Calu3 (cell line): ENCODE results near the gene CCZ1. TPM values are rescaled to one million over a fixed set of nuclear protein-coding genes. Genes with fewer than 3 reads are reported as not detected.
"Not testable (repeated sequence)": the region's sequence is repeated elsewhere in the genome, so short reads cannot be mapped to it uniquely, and the experiment has no call there.

Source experiments
- BruUV-seq: library from RNA; stranded (reverse); fragments of 400-500 nt; replicated peaks from 2 replicates; lab custom pipeline; 2021; lab: Mats Ljungman, UMichigan
- CTCF ChIA-PET: fragments of 300-600 bp; sonication (Branson Sonifier 250); formaldehyde crosslinking; loops from one replicate; lab custom pipeline; 2022; ENCODE audit warnings: antibody characterized with exemption; lab: Charles Lee
- DNase-seq: peaks from one replicate; pipeline ENCODE4 v3.0.0; 2022
- H3K27ac Mint-ChIP-seq: one replicate; pipeline ENCODE4 v1.8.0; 2022; ENCODE audit warnings: mixed read lengths; ENCODE audit not compliant: unreplicated experiment
- H3K27me3 Mint-ChIP-seq: one replicate; pipeline ENCODE4 v1.8.0; 2022; ENCODE audit warnings: mixed read lengths; ENCODE audit not compliant: unreplicated experiment
- H3K36me3 Mint-ChIP-seq: one replicate; pipeline ENCODE4 v1.8.0; 2022; ENCODE audit warnings: mild to moderate bottlenecking, moderate library complexity, mixed read lengths; ENCODE audit not compliant: insufficient read depth, unreplicated experiment
- H3K4me1 Mint-ChIP-seq: one replicate; pipeline ENCODE4 v1.8.0; 2022; ENCODE audit warnings: mild to moderate bottlenecking, low read depth, mixed read lengths; ENCODE audit not compliant: unreplicated experiment
- H3K4me3 Mint-ChIP-seq: one replicate; pipeline ENCODE4 v1.8.0; 2022; ENCODE audit warnings: mild to moderate bottlenecking, low read depth, moderate library complexity, mixed read lengths; ENCODE audit not compliant: unreplicated experiment
- H3K9me3 Mint-ChIP-seq: one replicate; pipeline ENCODE4 v1.8.0; 2022; ENCODE audit warnings: low read depth, mixed read lengths; ENCODE audit not compliant: unreplicated experiment
- intact Hi-C: fragments of 100-400 bp; cut with micrococcal nuclease; formaldehyde crosslinking; loops from one replicate; pipeline ENCODE4 v1.10.0; 2022; ENCODE audit not compliant: unreplicated experiment
- total RNA-seq: library from RNA; stranded (reverse); gene quantifications from 2 replicates; pipeline ENCODE4 v1.2.3, GENCODE V29; 2022

The CCZ1 gene
- total RNA-seq, 1 experiment from 2014 or later = 144 TPM

- H3K27ac Mint-ChIP-seq, H3K9me3 Mint-ChIP-seq, intact Hi-C loops, DNase-seq, H3K4me3 Mint-ChIP-seq, H3K4me1 Mint-ChIP-seq, BruUV-seq, H3K27me3 Mint-ChIP-seq: not testable (repeated sequence)
- CTCF ChIA-PET = interaction anchor here (0.6 kb wide), 1 partner anchor 919 kb away, joined by 6 read pairs; no protein-coding TSS in a partner anchor
- peaks cover 39% of the 10 kb centered on the region for H3K36me3 Mint-ChIP-seq
These were observed 4.5 kb downstream of the CCZ1 start for GRCh38 chr7:5903002-5903401.

- H3K4me3 Mint-ChIP-seq, H3K9me3 Mint-ChIP-seq, H3K27ac Mint-ChIP-seq, CTCF ChIA-PET, intact Hi-C loops, H3K27me3 Mint-ChIP-seq, H3K4me1 Mint-ChIP-seq, BruUV-seq, DNase-seq: not testable (repeated sequence)
- H3K36me3 Mint-ChIP-seq = peaks cover 35% of the 10 kb centered on the region
These were observed 6.2 kb downstream of the CCZ1 start for GRCh38 chr7:5904726-5905125.

- H3K4me3 Mint-ChIP-seq, H3K27ac Mint-ChIP-seq, intact Hi-C loops, H3K27me3 Mint-ChIP-seq, H3K4me1 Mint-ChIP-seq, H3K9me3 Mint-ChIP-seq, DNase-seq, BruUV-seq: not testable (repeated sequence)
- peaks cover 32% of the 10 kb centered on the region for H3K36me3 Mint-ChIP-seq
- CTCF ChIA-PET = interaction anchor here (0.6 kb wide), 1 partner anchor 64 kb away, joined by 3 read pairs; no protein-coding TSS in a partner anchor
These were observed 10.3 kb downstream of the CCZ1 start for GRCh38 chr7:5908835-5909234.

GRCh38 chr7:5916529-5916928 lies 18.0 kb downstream of the CCZ1 start:
- H3K27me3 Mint-ChIP-seq, H3K27ac Mint-ChIP-seq, DNase-seq, H3K9me3 Mint-ChIP-seq, H3K4me3 Mint-ChIP-seq, H3K4me1 Mint-ChIP-seq, CTCF ChIA-PET, intact Hi-C loops, H3K36me3 Mint-ChIP-seq, BruUV-seq: not testable (repeated sequence)

- CTCF ChIA-PET, H3K4me1 Mint-ChIP-seq, BruUV-seq, intact Hi-C loops, H3K36me3 Mint-ChIP-seq, H3K27ac Mint-ChIP-seq, H3K27me3 Mint-ChIP-seq, DNase-seq, H3K4me3 Mint-ChIP-seq, H3K9me3 Mint-ChIP-seq: not testable (repeated sequence)
These were observed 25.6 kb downstream of the CCZ1 start for GRCh38 chr7:5924180-5924579.

GRCh38 chr7:5924630-5925029 lies 26.1 kb downstream of the CCZ1 start:
- DNase-seq, H3K4me1 Mint-ChIP-seq, H3K36me3 Mint-ChIP-seq, H3K27me3 Mint-ChIP-seq, BruUV-seq, intact Hi-C loops, H3K27ac Mint-ChIP-seq, CTCF ChIA-PET, H3K9me3 Mint-ChIP-seq, H3K4me3 Mint-ChIP-seq: not testable (repeated sequence)

GRCh38 chr7:5926263-5926870 lies 27.8 kb downstream of the CCZ1 start:
- intact Hi-C loops, H3K4me1 Mint-ChIP-seq, BruUV-seq: not testable (repeated sequence)

GRCh38 chr7:5930290-5930689 lies 31.8 kb downstream of the CCZ1 start:
- intact Hi-C loops, H3K4me1 Mint-ChIP-seq, BruUV-seq, H3K36me3 Mint-ChIP-seq, H3K4me3 Mint-ChIP-seq, DNase-seq, H3K27ac Mint-ChIP-seq, H3K27me3 Mint-ChIP-seq, H3K9me3 Mint-ChIP-seq, CTCF ChIA-PET: not testable (repeated sequence)

More at GRCh38 chr7:5926263-5926870, 27.8 kb downstream of the CCZ1 start:
- H3K27me3 Mint-ChIP-seq, H3K27ac Mint-ChIP-seq, H3K9me3 Mint-ChIP-seq, CTCF ChIA-PET, H3K36me3 Mint-ChIP-seq, H3K4me3 Mint-ChIP-seq, DNase-seq: not testable (repeated sequence)

GRCh38 chr7:5931250-5931649 lies 32.7 kb downstream of the CCZ1 start:
- DNase-seq, CTCF ChIA-PET, H3K4me3 Mint-ChIP-seq, BruUV-seq, H3K27ac Mint-ChIP-seq, H3K36me3 Mint-ChIP-seq, H3K27me3 Mint-ChIP-seq, H3K9me3 Mint-ChIP-seq, H3K4me1 Mint-ChIP-seq, intact Hi-C loops: not testable (repeated sequence)

GRCh38 chr7:5931905-5932644 lies 33.5 kb downstream of the CCZ1 start:
- intact Hi-C loops, H3K36me3 Mint-ChIP-seq, H3K4me1 Mint-ChIP-seq: not testable (repeated sequence)

More at GRCh38 chr7:5931905-5932644, 33.5 kb downstream of the CCZ1 start:
- H3K27me3 Mint-ChIP-seq, H3K4me3 Mint-ChIP-seq, BruUV-seq, H3K27ac Mint-ChIP-seq, DNase-seq, H3K9me3 Mint-ChIP-seq, CTCF ChIA-PET: not testable (repeated sequence)
